ENCODE results near the gene C14orf132.

C14orf132 gene

DNA sequence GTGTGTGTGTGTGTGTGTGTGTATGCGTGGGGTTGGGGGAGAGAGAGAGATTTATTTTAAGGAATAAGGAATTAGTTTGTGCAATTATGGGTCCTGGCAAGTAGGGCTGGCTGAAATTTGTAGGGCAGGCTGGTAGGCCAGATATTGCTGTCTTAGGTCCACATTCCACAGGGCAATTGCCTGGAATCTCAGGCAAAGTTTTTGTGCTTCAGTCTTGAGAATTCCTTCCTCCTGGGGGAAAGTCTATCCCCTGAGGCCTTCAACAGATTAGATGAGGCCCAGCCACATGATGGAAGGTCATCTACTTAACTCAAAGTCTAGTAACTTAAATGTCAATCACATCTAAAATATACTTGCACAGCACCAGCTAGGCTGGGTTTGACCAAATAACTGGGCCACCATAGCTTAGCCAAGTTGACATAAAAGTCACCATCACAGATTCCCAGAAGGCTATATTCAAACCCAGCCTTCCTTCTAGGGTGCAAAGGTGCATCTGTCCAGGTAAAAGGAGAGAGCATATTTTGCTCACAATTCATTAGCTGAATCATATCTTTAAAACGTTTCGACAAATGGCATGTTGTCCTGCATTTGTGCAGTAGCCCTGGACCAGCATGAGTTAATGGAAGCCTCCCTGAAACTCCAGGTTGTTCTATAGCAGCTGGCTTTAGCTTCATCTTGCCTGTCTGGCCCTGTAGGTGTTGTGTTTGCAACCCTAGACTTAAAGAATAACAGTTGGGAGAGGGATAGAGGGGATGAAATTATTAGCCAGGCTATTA is 63.1 kb downstream of the C14orf132 start:
- DNase-seq = peak; percentile 52

DNA sequence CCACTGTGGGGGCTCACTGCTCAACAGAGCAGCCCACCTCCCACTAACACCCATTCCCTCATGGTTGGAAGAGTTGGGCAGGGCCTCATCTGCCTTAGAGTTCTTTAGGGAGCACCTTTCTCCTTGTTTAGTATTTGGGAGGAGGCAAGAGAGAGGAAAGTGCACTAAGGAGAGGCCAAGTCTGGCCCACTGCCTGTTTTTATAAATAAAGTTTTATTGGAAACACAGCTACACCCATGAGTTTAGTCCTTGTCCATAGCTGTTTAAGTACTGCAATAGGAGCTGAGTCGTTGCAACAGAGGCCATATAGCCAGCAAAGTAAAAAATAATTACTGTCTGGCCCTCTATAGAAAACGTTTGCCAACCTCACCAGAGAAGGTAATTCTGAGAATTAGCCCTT is 63.9 kb downstream of the C14orf132 start:
- no peak for DNase-seq

DNA sequence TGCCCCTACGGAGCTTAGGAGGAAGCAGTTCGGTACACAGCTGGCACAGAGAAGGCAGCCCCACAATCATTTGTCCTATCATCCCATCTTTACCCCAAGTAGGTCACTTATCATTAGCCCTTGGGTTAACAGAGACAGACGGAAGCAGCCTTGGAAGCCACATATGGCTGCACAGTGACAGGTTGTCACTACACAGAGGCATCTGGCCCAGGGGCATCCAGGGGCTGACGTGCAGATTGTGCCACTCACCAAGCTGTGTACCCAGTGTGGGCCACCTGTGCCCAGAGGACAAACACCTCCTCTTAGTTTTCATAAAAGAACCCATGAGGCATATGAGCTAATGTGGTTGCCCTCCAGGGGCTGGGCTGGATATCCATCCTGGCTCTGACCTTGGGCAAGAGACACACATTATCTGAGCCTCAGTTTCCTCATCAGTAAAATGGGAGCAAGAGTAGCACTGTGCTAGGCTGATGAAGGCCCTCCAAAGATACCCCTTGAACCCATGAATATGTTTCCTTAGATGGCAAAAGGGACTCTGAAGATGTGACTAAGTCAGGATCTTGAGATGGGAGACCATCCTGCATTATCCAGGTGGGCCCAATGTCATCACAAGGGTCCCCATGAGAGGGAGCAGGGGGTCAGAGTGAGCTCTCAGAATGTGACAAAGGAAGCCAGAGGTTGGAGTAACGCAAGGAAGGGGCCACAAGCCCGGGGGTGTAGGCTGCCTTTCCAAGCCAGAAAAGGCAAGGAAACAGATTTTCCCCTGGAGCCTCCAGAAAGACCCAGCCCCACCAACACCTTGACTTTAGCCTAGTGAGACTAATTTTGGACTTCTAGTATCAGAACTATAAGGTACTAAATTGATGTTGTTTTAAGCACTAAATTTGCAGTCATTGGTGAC is 64.6 kb downstream of the C14orf132 start:
- no peak for DNase-seq

DNA sequence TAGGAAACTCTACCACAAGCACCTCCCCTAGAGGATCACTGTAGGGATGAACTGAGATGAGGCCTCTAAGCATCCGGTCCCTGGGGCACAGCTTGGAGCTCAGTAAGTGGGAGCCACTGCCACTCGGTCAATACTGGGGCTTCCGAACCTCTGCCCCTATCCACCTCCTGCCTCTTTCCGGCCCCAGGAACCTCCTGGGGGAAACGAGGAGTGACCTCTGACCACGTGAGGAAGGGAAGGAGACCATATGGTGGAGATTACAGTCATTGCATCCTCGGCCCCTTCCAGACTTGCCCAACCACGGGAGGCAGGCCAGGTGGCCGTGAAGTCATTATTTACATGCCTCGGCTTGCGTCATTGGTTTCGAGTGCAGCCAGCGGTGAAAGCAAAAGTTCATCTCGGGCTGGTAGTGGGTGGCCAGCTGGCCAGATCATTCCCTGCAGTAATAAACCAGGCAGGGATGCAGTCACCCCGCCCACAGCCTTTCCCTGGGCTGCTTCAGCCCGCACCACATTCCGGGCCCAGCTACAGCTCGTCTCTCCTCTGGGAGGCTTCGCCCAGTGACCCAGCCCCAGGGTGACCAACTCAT is 65.4 kb downstream of the C14orf132 start:
- peak; percentile 93 for DNase-seq

DNA sequence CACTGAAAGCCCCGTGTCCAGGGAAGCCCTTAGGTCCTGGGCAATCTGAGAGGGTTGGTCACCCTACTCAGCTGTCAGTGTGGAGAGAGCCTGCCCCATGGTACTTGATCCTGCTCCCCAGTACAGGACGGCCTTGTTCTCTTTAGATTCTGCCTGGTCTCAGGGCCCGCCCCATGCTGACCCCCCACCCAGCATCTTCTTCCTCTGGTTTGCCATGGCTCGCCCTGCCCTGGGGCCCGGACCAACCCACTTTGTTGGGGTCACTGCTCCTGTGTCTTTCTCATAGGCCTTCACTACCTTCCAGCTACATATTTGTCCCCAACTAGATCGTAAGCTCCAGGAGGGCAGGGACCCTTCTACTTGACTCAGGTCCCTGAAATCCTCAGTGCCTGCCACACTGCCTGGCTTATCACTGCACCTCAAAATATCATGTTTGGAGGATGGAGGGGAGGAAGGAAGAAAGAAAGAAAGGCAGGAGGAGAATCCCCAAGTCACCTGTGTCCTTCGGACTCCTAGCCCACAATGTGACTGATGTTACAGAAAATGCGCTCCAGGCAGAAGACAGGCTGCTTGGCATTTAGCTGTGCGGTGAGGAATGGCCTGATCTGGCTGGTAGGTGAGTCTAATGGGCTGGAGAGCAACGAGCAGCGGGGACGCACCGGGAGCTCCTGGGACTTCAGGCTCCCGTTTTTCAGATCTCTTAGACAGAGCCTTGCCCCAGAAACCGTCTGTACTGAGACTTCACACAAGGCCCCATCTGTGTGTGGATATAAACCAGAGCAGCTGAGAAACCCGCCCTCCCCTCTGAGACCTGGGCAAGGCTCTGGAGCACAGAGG is 66.1 kb downstream of the C14orf132 start:
- DNase-seq = no peak

DNA sequence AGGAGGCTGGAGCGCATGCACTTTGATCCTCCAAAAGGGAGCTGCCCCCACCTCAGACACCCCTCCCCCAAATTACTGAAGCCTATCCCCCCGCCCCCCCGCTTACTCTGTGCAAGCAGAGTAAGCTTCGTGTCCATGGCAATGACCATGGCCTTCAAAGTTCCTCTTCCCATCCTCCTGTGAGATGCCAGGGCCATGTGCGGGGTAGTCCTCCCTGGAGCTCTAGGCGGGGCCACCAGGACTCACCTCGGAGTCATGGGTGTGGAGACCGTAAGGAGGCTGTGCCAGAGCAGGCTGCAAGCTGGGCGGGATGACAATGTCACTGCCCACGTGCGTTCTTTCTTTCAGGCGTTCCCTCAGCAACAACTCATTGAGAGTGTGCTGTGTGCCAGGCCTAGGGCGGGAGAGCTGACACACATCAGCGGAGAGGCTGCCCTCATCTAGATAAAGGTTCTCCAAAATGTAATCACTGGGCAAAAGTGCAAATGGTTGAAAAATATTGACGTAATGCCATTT is 66.8 kb downstream of the C14orf132 start:
- DNase-seq = no peak

DNA sequence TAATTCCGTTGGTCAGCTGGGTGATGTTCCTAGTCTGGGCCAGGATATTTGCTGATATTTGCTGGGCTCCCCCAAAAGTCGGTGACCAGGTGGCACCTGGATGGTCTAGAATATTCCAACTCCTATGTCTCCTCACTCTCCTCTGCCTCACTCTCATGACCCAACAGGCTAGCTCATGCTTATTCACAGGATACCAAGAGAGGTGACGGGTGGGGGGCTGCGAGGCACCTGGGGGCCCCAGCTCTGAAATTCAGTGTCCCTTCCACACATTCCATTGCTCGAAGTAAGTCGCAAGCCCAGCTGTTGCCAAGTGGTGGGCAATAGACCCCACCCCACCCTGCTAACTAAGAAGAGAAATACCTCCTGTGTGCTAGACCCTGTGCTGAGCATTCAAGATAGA is 67.7 kb downstream of the C14orf132 start:
- no peak for DNase-seq

DNA sequence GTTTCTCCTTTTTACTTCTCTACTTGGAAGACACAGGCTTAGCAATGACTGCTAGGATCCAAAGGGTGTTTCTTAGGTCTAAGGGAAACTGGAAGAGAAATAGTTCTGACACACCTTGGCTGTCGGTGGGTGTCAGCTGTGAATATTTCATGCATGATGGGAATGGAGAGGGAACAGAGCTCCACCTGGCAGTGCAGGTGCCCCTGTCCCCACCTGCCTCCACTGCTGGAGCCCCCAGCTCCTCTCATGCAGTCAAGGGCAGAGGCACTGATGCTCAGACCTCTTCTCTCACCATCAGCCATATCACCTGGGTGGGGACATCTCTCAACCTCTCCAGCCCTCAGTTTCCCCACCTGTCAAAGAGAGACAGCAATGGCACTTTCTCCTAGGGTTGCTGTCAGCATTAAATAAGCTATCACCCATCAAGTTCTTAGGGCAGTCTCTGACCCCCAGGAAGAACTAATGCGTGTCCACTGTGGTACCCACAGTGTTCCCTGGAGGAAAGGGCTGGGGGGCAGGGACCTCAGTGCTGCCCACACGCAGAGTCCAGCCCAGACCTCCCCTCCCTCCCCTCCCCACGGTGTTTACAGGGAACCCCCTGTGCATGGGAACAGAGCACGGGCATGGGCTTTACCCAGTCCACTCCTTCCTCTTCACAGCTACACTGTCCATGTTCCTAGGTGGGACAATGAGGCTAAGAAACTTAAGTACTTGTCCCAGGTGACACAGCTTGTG is 69.1 kb downstream of the C14orf132 start:
- DNase-seq = no peak

DNA sequence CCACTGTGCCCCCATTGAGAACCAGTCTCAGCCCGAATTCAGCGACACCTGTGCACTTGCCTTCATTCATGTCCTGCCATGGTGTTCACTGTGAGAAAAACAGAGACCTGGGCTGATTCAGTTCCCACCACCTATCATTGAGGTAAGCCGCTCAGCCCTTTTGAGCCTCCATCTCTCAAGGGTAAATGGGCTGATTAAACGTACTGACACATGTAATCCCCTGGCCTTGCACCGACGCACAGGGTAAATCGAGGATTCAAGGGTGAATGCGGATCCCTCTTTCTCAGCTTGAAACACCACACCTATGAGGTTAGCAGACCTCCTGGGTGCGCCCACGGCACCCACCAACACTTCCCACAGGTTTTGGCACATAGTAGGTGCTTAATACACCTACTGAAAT is 69.7 kb downstream of the C14orf132 start:
- no peak for DNase-seq

DNA sequence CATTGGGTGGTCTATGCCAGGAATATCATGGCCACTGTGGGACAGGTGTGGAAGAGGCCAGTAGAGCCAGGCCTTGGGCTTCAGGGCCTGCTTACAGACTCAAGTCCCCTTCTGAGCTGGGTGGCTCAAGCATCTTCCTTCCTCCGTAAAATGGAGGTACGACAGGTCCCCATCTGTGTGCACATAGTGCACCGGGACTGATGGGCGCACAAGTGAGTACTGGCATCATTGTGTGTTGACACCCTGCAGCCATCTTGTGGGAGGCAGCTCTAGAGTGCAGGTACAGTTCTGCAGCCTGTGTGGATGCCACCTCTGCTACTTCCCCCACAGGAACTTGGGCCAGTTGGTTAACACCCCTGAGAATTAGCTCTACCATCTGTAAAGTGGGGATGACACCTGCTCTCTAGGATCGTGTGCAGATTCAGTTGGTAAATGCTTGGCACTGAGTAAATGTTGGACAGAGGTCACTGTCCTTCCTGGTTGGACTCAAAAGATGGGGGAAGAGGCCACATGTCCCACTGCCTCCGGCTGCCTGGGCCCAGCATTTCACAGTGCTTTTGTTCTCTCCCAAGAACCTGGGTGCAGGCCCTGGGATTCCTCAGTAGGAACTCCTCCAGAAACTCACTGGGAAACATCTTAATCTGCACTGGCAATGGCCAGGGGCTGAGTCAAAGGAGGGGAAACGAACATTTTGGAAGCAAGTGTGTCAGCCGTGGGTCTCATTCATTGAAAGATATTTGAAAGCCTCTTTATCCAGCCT is 70.6 kb downstream of the C14orf132 start:
- no peak for DNase-seq

DNA sequence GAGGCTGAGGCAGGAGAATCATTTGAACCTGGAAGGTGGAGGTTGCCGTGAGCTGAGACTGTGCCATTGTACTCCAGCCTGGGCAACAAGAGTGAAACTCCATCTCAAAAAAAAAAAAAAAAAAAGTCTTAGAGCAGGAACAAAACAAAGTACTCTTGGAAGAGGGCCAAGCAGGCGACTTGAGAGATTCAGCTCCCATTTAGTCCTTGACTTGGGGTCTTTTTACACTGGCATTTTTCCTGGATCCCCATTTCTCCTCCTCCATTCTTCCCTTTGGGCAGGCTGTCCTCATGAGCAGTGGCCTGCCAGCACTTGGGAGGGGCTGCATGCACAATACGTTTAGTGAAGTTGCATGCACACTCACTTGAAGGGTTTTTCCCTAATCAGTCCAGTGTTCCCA is 72.9 kb downstream of the C14orf132 start:
- DNase-seq = no peak

DNA sequence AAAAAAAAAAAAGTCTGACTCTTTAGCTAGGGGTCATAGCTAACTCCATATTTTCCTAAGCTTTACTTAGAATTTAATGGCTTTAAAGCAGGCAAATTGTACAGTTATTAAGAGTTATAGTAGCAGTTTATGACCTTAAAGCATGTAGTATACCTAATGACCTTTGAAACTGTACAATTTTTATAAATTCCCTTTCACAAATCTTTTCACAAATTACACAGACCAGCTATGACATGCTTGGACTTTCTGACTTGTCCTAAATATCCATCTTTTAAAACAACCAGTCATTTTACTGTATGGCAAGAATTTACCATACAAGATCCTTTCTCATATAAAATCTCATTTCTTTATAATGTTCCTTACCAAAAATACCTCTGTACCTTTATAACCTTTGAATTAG is 74.8 kb downstream of the C14orf132 start:
- no peak for DNase-seq

DNA sequence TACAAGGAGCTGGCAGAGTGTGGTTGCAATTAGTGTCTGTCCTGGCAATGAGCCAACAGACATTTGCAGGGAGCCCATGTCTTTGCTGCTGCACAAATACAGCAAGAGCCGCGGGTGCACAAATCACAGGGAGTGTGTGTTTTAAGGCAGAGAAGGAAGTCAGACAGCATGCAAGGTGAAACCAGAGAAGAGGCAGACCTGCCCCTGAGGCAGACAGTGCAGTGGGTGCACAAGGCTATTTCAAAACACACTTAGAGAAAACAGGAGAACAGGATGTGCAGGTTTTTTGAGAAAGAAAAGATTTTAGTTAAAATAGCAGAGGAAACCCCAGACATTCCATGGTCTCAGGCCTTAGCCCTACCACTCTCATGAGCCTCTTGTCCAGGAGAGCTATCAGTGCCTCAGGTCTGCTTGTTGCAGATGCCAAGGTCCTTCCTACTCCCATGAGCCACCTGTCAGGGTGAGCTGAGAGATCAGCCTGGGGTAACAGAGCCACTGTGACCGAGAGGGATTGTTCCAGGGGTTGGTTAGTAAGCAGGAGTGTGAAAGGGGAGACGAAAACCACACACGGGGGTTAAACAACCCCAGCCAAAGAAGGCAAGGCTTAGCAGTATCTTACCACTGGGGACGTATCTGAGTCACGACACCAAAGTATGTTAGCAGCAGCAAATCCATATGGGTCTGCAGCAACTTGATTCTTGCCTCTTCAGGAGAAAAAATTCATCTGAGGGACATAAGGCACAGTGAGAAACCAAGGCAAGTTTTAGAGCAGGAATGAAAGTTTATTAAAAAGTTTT is 78.1 kb downstream of the C14orf132 start:
- peak; percentile 56 for DNase-seq

DNA sequence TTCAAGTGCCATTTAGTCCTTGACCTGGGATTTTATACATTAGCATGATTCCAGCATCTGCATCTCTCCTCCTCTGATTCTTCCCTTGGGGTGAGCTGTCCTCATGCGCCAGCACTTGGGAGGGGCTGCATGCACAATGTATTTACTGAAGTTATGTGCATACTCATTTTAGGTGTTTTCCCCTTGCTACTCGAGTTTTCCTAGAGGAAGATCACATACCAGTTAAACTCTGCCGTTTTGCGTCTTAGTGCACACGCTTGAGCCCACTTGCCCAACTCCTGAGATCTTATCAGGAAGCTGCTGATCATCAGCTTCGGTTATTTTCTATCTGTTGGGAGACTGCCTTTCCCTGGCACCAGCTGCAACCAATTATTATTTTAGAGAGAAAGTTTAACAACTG is 78.8 kb downstream of the C14orf132 start:
- no peak for DNase-seq

DNA sequence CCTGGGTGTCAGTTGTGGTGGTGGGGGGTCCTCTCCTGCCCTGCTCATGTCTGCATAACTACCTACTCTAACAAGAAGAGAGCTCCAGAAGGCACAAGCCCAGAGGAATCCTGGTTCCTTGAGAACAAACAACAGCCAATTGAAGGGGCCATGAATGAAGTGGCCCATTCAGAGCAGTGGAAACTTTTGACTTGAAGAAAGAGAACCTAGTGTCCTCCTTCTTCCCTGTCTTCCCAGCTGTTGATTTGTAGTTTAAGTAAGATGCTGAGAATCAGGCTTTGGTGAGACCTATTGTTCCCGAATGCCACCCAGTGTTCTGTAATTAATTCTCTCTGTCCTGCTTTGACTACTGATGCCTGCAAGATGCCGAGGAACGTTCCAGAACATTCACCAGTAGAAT is 79.2 kb downstream of the C14orf132 start:
- DNase-seq = no peak

DNA sequence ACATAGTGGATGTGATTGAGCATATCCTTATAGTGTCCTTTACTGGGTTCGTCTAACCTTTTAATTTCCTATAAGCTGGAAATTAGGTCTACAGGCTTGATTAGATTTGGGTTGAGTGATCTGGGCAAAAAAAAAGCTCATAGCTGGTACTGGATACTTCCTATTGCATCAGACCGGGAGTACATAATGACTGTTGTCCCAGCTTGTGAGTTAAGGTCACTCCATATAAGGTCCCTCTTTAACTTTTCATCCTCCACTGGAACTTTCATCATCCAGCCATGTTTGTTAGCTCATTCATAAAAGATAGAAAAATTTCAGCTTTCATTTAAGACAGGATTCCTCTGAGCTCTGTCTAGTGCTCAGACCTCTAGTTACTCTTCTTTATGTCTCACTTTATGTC is 80.8 kb downstream of the C14orf132 start:
- no peak for DNase-seq

DNA sequence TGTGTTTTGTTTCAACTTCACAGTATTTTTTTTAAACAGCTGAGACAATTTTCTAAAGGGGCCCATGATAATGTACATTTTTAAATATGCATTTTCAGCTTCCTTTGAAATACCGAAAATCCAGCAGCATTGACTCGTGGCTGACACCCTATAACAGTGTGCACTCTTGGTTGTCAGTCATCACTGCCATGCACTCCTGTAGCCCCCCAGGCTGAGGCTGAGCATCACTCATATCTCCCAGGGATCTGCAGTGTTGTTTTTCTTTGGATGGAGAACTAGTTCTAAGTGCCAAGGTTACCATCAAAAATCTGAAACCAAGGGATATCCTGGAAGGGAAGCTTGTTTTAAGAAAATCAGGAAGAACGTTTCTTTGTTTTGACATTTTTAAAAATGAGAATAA is 81.2 kb downstream of the C14orf132 start:
- DNase-seq = no peak

DNA sequence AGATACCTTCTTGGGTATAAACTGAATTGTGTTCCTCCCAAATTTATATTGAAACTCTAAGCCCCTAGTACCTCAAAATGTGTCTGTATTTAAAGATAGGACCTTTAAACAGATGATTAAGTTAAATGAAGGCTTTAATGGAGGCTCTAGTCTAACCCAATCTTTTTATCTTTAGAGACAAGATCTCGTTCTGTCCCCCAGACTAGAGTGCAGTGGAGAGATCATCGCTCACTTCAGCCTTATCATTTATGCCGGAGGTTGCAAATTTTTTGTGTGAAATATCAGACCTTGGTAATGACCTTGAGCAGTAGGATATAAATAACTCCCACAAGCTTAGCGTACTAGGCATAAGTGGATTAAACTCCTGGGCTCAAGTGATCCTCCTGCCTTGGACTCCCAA is 81.8 kb downstream of the C14orf132 start:
- DNase-seq = no peak

DNA sequence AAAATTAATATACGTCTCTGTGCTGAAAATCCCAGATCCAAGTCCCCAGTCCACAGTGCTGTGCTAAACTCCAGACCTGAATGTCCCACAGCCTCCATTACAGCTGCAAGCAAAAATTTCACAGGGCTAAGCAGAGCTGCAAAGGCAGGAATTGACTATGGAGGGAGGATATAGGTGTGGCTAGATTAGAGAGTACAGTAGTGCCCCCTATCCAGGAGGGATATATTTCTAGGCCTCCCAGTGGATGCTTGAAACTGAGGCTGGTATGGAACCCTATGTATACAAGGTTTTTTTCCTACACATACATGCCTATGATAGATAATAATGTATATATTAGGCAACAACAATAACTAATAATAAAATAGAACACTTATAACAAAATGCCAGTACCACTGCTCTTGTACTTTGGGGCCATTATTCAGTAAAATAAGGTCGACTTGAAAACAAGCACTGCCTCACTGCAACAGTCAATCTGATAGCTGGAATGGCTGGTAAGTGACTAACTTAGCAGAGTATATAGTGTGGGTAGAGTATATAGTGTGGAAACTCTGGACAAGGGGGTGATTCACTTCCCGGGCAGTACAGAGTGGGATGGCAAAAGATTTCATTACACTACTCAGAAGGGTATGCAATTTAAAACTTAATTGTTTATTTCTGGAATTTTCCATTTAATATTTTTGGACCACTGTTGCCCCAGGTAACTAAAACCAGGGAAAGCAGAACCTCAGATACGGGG is 82.7 kb downstream of the C14orf132 start:
- DNase-seq = peak; percentile 59

DNA sequence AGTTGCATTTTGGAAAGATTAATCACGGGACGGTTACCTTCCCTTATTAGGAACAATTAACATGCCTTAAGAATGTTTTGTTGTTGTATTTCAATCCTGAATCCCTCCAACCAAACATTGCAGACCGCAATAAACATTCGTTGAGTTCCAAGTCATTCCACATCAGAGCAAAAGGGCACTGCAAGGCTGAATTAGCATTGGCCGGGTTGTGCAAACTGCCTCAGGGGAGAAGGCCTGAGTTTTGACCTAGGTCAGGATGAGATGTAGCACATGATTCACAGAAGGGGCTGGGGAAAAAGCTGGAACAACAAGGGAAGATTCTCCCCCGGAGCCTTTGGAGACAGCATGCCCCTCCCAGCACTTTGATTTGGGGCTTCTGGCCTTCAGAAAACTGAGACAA is 83.3 kb downstream of the C14orf132 start:
- peak; percentile 43 for DNase-seq

Data from fibroblast of upper back skin (primary cell).